Right cardiac atrium (tissue), 5 donors: ENCODE results near the gene OR10V1. TPM values are rescaled to one million over a fixed set of nuclear protein-coding genes. Genes with fewer than 3 reads are reported as not detected.

Source experiments
- ATAC-seq, 2 donors: fragments of 200-7000 bp; cut with Tn5 transposase; one replicate each; pipeline versions ENCODE4 v1.8.0 to v1.9.1; 2020; ENCODE audit warnings: moderate library complexity in 2 of 2, mild to moderate bottlenecking in 1 of 2
- DNase-seq, 3 donors: peaks; one replicate each; pipeline ENCODE4 v3.0.0-alpha.2; 2020
- H3K27ac ChIP-seq: one replicate; pipeline ENCODE4 v1.5.1; 2013; ENCODE audit warnings: mild to moderate bottlenecking, low read length, control low read depth, moderate library complexity
- H3K27me3 ChIP-seq: one replicate; pipeline ENCODE4 v1.6.1; 2013; ENCODE audit not compliant: control insufficient read depth, insufficient read depth
- H3K4me1 ChIP-seq: one replicate; pipeline ENCODE4 v1.6.1; 2013; ENCODE audit warnings: low read length; ENCODE audit not compliant: control insufficient read depth, insufficient read depth
- H3K4me3 ChIP-seq: one replicate; pipeline ENCODE4 v1.5.1; 2013; ENCODE audit warnings: low read length, control low read depth
- H3K9me3 ChIP-seq: one replicate; pipeline ENCODE4 v1.6.1; 2013; ENCODE audit warnings: low read length; ENCODE audit not compliant: control insufficient read depth
- WGBS: extraction: QIAGEN DNeasy Blood & Tissue Kit; methylation state at CpG from one replicate; pipeline ENCODE4 v1.1.7; 2013; 5-methylcytosine and 5-hydroxymethylcytosine counted together
- intact Hi-C, 4 donors: fragments of 100-400 bp; cut with DNase I; formaldehyde crosslinking; loops; one replicate each; pipeline versions ENCODE4 v1.11.0 to v1.14.0; 2022 to 2023
- polyA plus RNA-seq: library from polyadenylated mRNA; stranded (reverse); fragments of 200-250 nt; gene quantifications from one replicate; pipeline ENCODE4 v1.2.3, GENCODE V29; 2013
- total RNA-seq, 4 donors: library from RNA; stranded (reverse); fragmentation: NEBNext Ultra II Directional; extraction: Animal tissue kit (Norgen Biotek cat#: 25700); gene quantifications; one replicate each; pipeline ENCODE4 v1.2.1, GENCODE V29; 2021
- donor health status: healthy with polysubstance abuse.
- donor health status: DM: no; HTN: yes; CAD: no.
- donor health status: DM: no; HTN: no; CAD: no.
- donor health status: DM: no; HTN: yes; CAD: no; lungs with severe emphysema.
- donor health status: DM: yes; HTN: yes; CAD: no.

OR10V1 gene
- total and polyA plus RNA-seq, 5 donors = not detected

DNA sequence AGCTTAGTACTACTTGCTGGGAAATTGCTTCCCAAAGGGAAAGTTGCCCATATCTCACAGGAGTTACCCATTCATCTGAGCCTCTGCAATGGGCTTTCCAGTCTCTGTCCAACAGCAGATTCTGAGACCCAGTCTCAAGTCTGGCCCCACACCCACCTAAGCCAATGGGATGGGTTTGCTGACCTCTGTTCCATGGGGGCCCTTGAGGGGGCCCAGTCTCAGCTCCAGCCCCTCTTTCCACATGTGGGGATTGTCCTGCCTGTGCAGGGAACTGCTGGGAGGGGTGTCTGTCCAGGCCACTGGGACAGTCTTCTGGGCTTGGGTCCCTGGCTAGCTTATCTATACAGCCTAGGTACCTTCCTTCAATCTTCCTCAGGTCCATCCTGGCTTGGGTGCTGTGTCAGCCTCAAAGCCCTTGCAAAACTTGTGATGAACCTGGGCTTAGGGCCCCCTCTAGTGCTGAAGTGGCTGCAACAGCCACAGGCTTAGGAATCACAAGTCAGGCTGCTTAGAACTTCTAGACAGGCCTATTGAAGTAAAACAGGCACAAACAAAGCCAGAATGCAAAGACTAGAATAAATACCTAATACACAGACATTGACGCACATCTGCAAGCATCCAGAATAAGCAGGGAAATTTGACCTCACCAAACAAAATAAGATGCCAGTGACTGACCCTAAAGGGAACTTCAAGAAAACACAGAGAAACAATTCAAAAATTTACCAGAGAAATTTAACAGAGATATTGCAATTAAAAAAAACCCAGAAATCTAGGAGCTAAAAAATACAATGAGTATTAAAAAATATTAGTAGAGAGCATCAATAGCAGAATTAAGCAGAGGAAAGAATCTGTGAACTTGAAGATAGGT is 33.1 kb downstream of the OR10V1 start:
- 52% methylated on average over 1 of the region's 1 CpG for WGBS
- H3K4me1 ChIP-seq = no peaks in the 10 kb centered on the region
- peak; percentile 46 to 77 (median 65) for DNase-seq
- H3K9me3 ChIP-seq = no peaks in the 10 kb centered on the region
- H3K27ac ChIP-seq = no peak overlapping the region
- ATAC-seq = peak; percentile 83 to 87
- no peaks in the 10 kb centered on the region for H3K27me3 ChIP-seq
- no peak overlapping the region for H3K4me3 ChIP-seq
- intact Hi-C loops = loop anchor here in 2 of 4 donors (5.0 kb wide), 2 partner anchors 143 to 508 kb away; partner anchors contain the start of gene DTX4 (in 1 of the 2)

DNA sequence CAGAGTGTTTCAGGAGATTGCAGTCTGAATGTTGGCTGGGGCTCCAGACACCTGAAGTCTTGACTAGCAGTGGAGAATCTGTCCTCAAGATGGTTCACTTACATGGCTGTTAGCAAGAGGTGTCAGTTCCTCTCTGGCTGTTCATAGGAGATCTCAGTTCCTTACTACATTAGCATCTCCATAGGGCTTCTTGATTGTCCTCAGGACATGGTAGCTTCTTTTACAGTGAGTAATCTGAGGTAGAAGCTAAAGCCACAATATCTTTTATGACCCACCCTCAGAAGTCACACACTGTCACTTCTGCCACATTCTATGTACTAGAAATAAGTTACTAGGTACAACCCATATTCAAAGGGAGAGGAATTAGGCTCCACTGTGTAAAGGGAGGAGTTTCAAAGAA is 34.3 kb downstream of the OR10V1 start:
- Histone ChIP-seq H3K27ac (no peak overlapping the region), H3K4me3 (no peak overlapping the region), H3K9me3 (no peaks in the 10 kb centered on the region), H3K27me3 (no peaks in the 10 kb centered on the region), H3K4me1 (no peaks in the 10 kb centered on the region)
- ATAC-seq = no peak
- no peak for DNase-seq
- intact Hi-C loops = loop anchor here in 2 of 4 donors (5.0 kb wide), 1 partner anchor 142 kb away; no protein-coding TSS in a partner anchor

DNA sequence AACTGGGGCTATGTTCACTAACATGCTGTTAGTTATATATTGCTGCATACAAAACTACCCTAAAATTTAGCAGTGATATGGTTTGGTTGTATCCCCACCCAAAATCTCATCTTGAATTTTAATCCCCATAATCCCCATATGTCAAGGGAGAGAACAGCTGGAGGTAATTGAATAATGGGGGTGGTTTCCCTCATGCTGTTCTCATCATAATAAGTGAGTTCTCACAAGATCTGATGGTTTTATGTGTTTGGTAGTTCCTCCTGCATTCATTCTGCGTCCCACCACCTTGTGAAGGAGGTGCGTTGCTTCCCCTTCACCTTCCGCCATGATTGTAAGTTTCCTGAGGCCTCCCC is 34.9 kb downstream of the OR10V1 start:
- 88% methylated on average over 3 of the region's 3 CpGs for WGBS
- intact Hi-C loops = loop anchor here in 2 of 4 donors (5.0 kb wide), 1 partner anchor 141 kb away; no protein-coding TSS in a partner anchor
- no peaks in the 10 kb centered on the region for H3K4me1 ChIP-seq

DNA sequence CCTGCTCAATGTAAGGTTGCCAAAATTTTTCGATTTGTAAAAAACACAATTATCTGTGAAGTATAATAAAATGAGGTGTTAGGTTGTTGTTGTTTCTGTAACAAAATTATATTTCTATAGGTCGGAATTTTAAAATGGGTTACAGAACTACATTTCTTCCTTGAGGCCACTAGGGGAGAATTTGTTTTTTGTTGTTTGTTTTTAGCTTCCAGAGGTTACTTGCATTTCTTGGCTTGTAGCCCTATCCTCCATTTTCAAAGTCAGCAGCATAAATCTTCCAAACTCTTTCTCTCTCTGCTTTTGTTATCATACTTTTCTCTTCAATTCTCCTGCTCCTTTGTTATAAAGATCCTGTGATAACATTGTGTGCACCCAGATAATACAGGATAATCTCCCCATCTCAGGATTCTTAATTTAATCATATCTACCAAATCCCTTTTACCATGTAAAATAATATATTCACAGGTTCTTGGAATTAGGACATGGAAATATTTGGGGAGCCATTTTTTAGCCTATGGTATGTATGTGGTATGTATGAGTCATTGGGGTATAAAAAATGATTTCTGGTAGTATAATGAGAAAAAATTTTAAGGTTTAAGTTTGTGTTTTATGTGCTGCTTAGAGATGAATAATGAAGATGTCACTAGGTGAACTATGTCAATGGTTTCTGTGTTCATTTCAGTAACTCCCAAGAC is 35.4 kb downstream of the OR10V1 start:
- Histone ChIP-seq H3K4me3 (no peak overlapping the region), H3K9me3 (no peaks in the 10 kb centered on the region), H3K27ac (no peak overlapping the region), H3K27me3 (no peaks in the 10 kb centered on the region), H3K4me1 (no peaks in the 10 kb centered on the region)
- DNase-seq (no peak), ATAC-seq (no peak)
- intact Hi-C loops = loop anchor here in 2 of 4 donors (5.0 kb wide), 1 partner anchor 141 kb away; no protein-coding TSS in a partner anchor
- 94% methylated on average over 2 of the region's 2 CpGs for WGBS

More for the DNA sequence above, 34.9 kb downstream of the OR10V1 start:
- H3K27ac ChIP-seq = no peak overlapping the region
- no peaks in the 10 kb centered on the region for H3K9me3 ChIP-seq
- no peaks in the 10 kb centered on the region for H3K27me3 ChIP-seq
- ATAC-seq = no peak
- DNase-seq = no peak
- H3K4me3 ChIP-seq = no peak overlapping the region

DNA sequence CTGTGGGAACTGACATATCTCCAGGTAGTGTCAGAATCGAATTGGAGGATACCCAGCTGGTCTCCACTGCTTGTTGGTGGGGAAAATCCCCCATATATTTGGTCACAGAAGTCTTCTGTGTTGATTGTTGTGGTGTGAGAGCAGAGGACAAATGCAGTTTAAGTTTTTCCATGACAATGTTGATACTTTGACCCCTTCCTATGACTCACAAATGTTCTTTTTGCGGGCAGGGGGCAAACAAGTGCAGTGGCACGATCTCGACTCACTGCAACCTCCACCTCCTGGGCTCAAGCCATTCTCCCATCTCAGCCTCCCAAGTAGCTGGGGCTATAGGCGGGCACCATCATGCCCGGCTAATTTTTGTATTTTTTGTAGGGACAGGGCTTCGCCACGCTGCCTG is 37.4 kb downstream of the OR10V1 start:
- no peak for DNase-seq
- intact Hi-C loops = loop anchor here in 2 of 4 donors (5.0 kb wide), 1 partner anchor 139 kb away; no protein-coding TSS in a partner anchor
- no peak overlapping the region for H3K27ac ChIP-seq
- H3K9me3 ChIP-seq = no peaks in the 10 kb centered on the region
- H3K27me3 ChIP-seq = no peaks in the 10 kb centered on the region
- WGBS = 87% methylated on average over 8 of the region's 8 CpGs
- no peak overlapping the region for H3K4me3 ChIP-seq
- H3K4me1 ChIP-seq = no peaks in the 10 kb centered on the region
- ATAC-seq = no peak

DNA sequence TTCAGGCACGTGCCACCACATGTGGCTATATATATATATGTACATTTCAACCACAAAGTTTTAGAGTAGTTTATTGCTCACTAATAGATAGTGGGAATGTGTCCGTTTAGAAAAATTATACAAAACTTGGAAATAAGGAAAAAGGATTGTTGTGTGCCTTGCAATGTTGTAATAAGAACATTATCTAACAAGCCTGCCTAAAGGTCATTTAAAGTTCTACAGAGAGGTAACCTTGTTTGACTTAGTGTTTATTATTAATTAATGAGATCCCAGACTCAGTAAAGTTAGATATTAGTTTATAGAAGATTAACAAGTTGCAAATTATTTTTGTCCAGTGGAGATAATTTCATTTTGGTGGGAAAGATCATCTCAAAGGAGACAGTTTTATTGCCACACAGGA is 39.4 kb downstream of the OR10V1 start:
- 63% methylated on average over 2 of the region's 2 CpGs for WGBS
- no peak overlapping the region for H3K27ac ChIP-seq
- ATAC-seq (no peak), DNase-seq (no peak)
- no peaks in the 10 kb centered on the region for H3K4me1 ChIP-seq
- H3K27me3 ChIP-seq = no peaks in the 10 kb centered on the region
- H3K4me3 ChIP-seq = no peak overlapping the region
- intact Hi-C loops = no loop called here
- no peaks in the 10 kb centered on the region for H3K9me3 ChIP-seq

DNA sequence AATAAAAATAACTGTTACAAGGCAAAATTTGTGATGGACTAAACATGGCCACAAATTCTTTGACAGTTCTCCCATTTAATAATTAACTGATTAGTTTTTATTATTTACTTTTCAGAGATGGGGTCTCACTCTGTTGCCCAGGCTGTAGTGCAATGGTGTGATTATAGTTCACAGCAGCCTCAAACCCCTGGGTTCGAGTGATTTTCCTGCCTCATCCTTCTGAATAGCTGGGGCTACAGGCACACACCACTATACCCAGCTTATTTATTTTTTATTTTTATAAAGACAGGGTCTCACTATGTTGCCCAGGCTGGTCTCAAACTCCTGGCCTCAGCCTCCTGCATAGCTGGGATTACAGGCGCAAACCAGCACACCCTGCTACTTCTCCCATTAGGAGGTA is 40.4 kb downstream of the OR10V1 start:
- intact Hi-C loops = no loop called here
- no peaks in the 10 kb centered on the region for H3K9me3 ChIP-seq

DNA sequence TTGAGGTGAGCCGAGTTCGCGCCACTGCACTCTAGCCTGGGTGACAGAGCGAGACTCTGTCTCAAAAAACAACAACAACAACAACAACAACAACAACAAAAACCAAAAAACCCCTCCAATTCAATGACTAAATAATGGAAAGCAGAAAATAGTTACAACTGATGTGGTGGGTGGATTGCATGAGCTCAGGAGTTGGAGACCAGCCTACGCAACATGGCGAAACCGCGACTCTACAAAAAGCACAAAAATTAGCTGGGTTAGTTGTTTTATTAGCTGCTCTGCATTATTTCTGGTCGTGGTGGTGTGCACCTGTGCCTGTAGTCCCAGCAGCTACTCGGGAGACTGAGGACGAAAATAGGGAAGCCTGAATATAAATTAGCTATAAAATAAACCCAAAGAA is 42.2 kb downstream of the OR10V1 start:
- whole genome bisulfite sequencing = 96% methylated on average over 11 of the region's 11 CpGs

More for the DNA sequence above, 40.4 kb downstream of the OR10V1 start:
- WGBS = 84% methylated on average over 2 of the region's 2 CpGs
- no peak overlapping the region for H3K27ac ChIP-seq
- H3K4me1 ChIP-seq = no peaks in the 10 kb centered on the region
- ATAC-seq (no peak), DNase-seq (no peak)
- no peaks in the 10 kb centered on the region for H3K27me3 ChIP-seq
- no peak overlapping the region for H3K4me3 ChIP-seq

DNA sequence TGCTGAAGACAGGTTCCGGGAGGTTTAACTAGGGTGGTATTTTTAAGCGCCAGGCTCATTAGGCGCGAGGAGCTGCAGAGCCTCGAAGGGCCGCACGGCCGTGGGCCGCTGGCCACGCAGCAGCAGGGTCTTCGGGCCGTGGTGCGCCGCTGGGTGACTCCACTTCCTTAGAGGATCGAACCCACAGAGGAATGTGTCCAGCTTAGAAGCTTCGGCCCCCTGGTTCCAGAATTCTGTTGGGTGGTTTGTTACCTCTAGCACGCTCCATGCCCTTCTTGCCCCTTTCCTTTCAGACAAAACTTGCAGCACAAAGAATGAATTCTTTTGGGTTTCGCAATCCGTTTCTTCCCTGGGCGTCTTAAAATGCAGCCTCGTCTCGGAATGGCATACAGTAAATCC is 44.0 kb downstream of the OR10V1 start:
- H3K9me3 ChIP-seq = no peaks in the 10 kb centered on the region
- DNase-seq (peak; percentile 45 to 81 (median 80)), ATAC-seq (peak; percentile 49 to 60)
- peak overlapping the region; percentile 100 for H3K27ac ChIP-seq
- no peaks in the 10 kb centered on the region for H3K27me3 ChIP-seq
- H3K4me3 ChIP-seq = peak overlapping the region; percentile 96
- WGBS = 5% methylated on average over 22 of the region's 22 CpGs
- no peaks in the 10 kb centered on the region for H3K4me1 ChIP-seq
- intact Hi-C loops = loop anchor here in 2 of 4 donors (2.0 to 10.0 kb wide), 3 partner anchors 115 to 135 kb away; no protein-coding TSS in a partner anchor

More for the DNA sequence above, 42.2 kb downstream of the OR10V1 start:
- Histone ChIP-seq H3K27me3 (no peaks in the 10 kb centered on the region), H3K9me3 (no peaks in the 10 kb centered on the region), H3K4me3 (no peak overlapping the region), H3K27ac (no peak overlapping the region), H3K4me1 (no peaks in the 10 kb centered on the region)
- ATAC-seq (no peak), DNase-seq (no peak)
- intact Hi-C loops = no loop called here

DNA sequence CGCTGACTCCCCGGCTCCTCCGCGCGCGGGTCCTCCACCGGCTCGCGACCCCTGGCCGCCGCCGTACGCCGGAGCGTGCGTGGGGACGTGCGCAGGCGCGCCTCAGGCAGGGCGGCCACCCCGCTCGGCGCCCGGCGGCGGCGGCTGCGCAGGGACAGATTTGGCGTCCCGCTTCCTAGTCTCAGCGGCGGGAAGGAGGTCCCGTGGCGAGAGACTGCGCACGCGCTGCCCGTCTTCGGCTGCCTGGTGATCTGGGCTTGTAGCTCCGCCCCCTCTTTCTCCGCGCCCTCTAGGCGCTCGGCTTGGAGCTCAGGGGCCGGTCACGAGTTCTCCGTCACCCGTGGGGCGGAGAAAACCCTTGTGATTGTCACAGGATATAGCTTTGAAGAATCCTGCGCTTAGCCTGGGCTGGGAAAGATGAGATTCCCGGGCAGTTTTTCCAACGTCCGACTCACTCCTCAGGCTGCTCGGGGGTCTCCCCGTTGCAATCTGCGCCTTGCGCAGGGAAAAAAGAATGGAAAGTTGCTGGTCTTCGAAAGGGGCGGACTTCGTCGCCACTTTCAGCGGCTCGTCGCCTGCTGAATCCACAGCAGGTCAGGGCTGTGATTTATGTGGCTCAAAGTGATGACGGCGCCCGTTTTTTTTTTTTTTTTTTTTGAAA is 44.6 kb downstream of the OR10V1 start, which contains the start of gene PATL1:
TSS of gene PATL1 (minus strand) at position 88 of the 661 bp plus-strand sequence. CDS start 142 bp downstream, outside the sequence.
- ATAC-seq (peak; percentile 98), DNase-seq (peak; percentile 100)
- H3K9me3 ChIP-seq = no peaks in the 10 kb centered on the region
- peak within 1 kb of the TSS; percentile 100 for H3K27ac ChIP-seq
- intact Hi-C loops = loop anchor here in 2 of 4 donors (2.0 to 10.0 kb wide), 3 partner anchors 114 to 136 kb away; no protein-coding TSS in a partner anchor
- H3K4me3 ChIP-seq = peak within 1 kb of the TSS; percentile 98
- no peaks in the 10 kb centered on the region for H3K4me1 ChIP-seq
- no peaks in the 10 kb centered on the region for H3K27me3 ChIP-seq
- WGBS = under 1% methylated on average over 68 of the region's 68 CpGs
